ENCODE data around the gene PTPA. TPM values are rescaled to one million over a fixed set of nuclear protein-coding genes. Genes with fewer than 3 reads are reported as not detected.

The PTPA gene
- total RNA-seq, 1 experiment from 2014 or later = 91.8 TPM

DNA sequence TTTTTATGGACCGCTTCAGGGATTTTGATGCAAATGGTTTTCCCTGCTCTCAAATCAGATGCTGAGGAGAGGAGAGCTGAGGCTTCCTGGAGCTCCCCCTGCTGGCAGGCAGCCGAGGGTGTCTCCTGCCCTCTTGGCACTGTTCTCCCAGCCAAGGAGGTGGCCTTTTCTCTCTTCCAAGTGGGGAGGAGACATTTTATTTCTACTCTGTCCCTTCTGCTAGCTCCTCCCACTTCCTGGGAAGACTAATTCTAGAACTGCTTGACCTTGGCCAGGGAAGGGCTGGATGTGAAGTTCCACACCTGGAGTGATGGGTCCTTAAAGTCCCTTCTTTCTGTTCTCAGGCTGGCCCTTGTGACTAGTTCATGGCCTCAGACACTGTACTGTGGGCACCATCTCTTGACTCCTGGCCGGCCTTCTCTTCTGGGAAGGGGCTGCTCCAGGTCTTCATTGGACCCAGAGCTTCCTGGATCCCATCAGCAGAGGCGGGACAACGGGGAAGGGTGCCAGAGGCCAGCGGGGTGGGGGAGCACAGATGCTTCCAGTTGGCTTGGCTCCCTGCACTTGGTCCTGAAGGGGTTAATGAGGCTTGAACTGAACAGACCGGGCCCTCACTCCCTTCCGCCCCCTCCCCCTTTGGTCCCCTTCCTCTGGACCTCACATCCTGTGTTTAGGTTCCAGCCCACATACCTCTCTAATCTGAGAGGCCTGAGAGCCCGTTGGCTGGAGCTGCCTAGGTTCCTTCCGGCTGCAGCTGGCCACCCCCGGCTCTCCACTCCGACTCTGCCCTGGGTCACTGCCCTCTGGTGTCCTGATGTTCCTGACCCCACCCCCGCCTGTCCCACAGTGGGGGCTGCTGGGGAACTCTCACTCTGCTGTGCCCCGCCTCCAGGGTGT, 32.1 kb downstream of the PTPA start:
- TF ChIP-seq, protein P1, sequence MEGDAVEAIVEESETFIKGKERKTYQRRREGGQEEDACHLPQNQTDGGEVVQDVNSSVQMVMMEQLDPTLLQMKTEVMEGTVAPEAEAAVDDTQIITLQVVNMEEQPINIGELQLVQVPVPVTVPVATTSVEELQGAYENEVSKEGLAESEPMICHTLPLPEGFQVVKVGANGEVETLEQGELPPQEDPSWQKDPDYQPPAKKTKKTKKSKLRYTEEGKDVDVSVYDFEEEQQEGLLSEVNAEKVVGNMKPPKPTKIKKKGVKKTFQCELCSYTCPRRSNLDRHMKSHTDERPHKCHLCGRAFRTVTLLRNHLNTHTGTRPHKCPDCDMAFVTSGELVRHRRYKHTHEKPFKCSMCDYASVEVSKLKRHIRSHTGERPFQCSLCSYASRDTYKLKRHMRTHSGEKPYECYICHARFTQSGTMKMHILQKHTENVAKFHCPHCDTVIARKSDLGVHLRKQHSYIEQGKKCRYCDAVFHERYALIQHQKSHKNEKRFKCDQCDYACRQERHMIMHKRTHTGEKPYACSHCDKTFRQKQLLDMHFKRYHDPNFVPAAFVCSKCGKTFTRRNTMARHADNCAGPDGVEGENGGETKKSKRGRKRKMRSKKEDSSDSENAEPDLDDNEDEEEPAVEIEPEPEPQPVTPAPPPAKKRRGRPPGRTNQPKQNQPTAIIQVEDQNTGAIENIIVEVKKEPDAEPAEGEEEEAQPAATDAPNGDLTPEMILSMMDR (IDR thresholded peaks at IDR 0.05; ENCODE audit: unreplicated experiment) = peak; percentile 78
- CTCF ChIA-PET = interaction anchor here (0.6 to 9.2 kb wide), 28 partner anchors 9 to 1219 kb away, joined by 3 to 103 read pairs (median 5); partner anchors contain the start of genes IER5L and NTMT1
- intact Hi-C loops (cut with micrococcal nuclease) = loop anchor here (1.0 kb wide), 1 partner anchor 25 kb away; no protein-coding TSS in a partner anchor
- Mint-ChIP-seq H3K27me3 (ENCODE audit: insufficient read depth, unreplicated experiment) (no peaks in the 10 kb centered on the region), H3K9me3 (ENCODE audit: unreplicated experiment) (no peaks in the 10 kb centered on the region), H3K4me3 (ENCODE audit: unreplicated experiment) (peak overlapping the region; percentile 25), H3K4me1 (ENCODE audit: insufficient read depth, unreplicated experiment) (peaks cover 30% of the 10 kb centered on the region), H3K27ac (ENCODE audit: low read depth, unreplicated experiment) (peak overlapping the region; percentile 35), H3K36me3 (ENCODE audit: insufficient read depth, unreplicated experiment) (peaks cover 30% of the 10 kb centered on the region)
- POLR2A ChIA-PET = interaction anchor here (0.5 to 5.7 kb wide), 7 partner anchors 14 to 482 kb away, joined by 3 to 154 read pairs (median 5); partner anchors contain the start of genes IER5L and NTMT1
- DNase-seq (ENCODE audit: unreplicated experiment) = peak; percentile 93
- BruUV-seq (replicated peaks) = no TSS peak

DNA sequence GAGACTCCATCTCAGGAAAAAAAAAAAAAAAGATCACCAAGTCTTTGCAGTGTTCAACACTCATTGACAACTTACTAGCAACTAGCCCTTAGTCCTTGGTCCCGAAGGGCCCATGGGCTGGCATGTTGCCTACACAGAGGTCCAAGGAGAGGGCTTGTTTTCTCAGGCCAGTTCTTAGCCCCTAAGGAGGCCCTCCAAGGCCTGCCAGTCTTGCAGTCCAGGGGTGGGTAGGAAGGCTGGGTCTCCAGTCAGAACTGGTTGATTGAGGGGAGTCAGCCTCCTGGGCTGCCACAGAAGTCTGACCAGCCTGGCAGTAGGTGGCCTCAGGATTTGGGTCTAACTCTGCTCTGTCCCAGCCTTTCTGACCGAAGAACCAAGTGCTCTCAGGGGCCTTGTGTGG, 34.1 kb downstream of the PTPA start:
- Mint-ChIP-seq H3K36me3 (ENCODE audit: insufficient read depth, unreplicated experiment) (peaks cover 30% of the 10 kb centered on the region), H3K9me3 (ENCODE audit: unreplicated experiment) (no peaks in the 10 kb centered on the region), H3K27me3 (ENCODE audit: insufficient read depth, unreplicated experiment) (no peaks in the 10 kb centered on the region), H3K4me3 (ENCODE audit: unreplicated experiment) (no peak overlapping the region), H3K4me1 (ENCODE audit: insufficient read depth, unreplicated experiment) (peaks cover 19% of the 10 kb centered on the region), H3K27ac (ENCODE audit: low read depth, unreplicated experiment) (no peak overlapping the region)
- ChIA-PET POLR2A (interaction anchor here (0.6 to 0.9 kb wide), 2 partner anchors 19 to 585 kb away, joined by 3 to 5 read pairs; no protein-coding TSS in a partner anchor), CTCF (interaction anchor here (3.8 to 9.2 kb wide), 3 partner anchors 14 to 479 kb away, joined by 27 to 103 read pairs (median 48); partner anchors contain the start of gene NTMT1)
- DNase-seq (ENCODE audit: unreplicated experiment) = no peak
- TF ChIP-seq, protein P1 (IDR thresholded peaks at IDR 0.05; ENCODE audit: unreplicated experiment) = no peak
- BruUV-seq (replicated peaks) = no TSS peak
- intact Hi-C loops (cut with micrococcal nuclease) = no loop called here

DNA sequence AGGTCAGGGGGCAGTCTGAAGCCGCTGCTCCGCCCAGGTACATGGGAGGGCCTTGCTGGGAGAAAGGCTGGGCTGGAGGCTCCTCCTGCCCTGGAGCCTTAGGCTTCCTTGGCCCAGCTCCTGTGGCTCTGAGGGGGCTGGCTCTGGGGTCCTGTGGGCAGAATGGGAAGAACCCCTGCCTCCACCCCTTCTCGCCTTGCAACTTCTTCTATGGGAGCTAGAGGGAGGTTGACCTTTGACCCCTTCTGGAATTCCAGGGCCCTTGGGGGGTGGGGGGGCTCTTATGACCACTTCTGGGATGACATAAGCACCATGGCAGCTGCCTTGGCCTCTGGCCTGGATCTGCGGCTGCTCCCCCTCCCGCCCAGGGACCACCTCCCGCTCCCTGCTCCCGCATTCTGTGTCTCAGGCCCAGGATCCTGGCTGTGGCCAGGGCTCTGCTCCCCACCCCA, 34.7 kb downstream of the PTPA start:
- Mint-ChIP-seq H3K27me3 (ENCODE audit: insufficient read depth, unreplicated experiment) (no peaks in the 10 kb centered on the region), H3K4me3 (ENCODE audit: unreplicated experiment) (no peak overlapping the region), H3K27ac (ENCODE audit: low read depth, unreplicated experiment) (no peak overlapping the region), H3K9me3 (ENCODE audit: unreplicated experiment) (no peaks in the 10 kb centered on the region), H3K4me1 (ENCODE audit: insufficient read depth, unreplicated experiment) (peaks cover 16% of the 10 kb centered on the region), H3K36me3 (ENCODE audit: insufficient read depth, unreplicated experiment) (peaks cover 35% of the 10 kb centered on the region)
- POLR2A ChIA-PET = interaction anchor here (0.9 kb wide), 1 partner anchor 20 kb away, joined by 3 read pairs; no protein-coding TSS in a partner anchor
- TF ChIP-seq, protein P1 (IDR thresholded peaks at IDR 0.05; ENCODE audit: unreplicated experiment) = no peak
- CTCF ChIA-PET = interaction anchor here (0.6 to 9.2 kb wide), 3 partner anchors 9 to 117 kb away, joined by 3 to 103 read pairs (median 3); no protein-coding TSS in a partner anchor
- intact Hi-C loops (cut with micrococcal nuclease) = no loop called here
- no peak for DNase-seq (ENCODE audit: unreplicated experiment)
- no TSS peak for BruUV-seq (replicated peaks)

DNA sequence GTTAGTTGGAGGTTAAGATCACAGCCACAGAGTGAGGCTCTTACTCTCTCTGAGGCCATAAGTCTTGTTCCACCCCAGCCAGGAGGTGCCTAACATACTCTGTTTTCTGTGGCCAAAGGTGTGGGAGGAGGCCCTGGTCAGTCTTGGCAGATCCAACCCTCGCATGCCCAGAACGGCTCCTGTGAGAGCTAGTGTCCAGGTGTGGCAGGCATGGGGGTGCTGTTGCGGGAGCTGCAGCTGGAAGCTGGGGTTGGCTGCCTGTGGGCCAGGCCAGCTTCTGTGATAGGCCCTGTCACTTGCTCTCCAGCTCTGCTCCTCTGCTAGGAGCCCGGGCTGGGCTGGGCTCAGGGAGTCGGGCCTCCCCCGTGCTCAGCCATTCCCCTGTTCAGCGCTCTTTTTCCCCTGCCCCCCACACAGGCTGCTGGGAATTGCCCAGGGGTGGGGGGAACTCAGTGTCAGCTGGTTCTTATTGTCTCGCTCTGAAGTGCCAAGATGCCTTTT, 35.3 kb downstream of the PTPA start:
- Mint-ChIP-seq H3K27ac (ENCODE audit: low read depth, unreplicated experiment) (no peak overlapping the region), H3K27me3 (ENCODE audit: insufficient read depth, unreplicated experiment) (no peaks in the 10 kb centered on the region), H3K9me3 (ENCODE audit: unreplicated experiment) (no peaks in the 10 kb centered on the region), H3K36me3 (ENCODE audit: insufficient read depth, unreplicated experiment) (peaks cover 37% of the 10 kb centered on the region), H3K4me3 (ENCODE audit: unreplicated experiment) (no peak overlapping the region), H3K4me1 (ENCODE audit: insufficient read depth, unreplicated experiment) (peaks cover 10% of the 10 kb centered on the region)
- DNase-seq (ENCODE audit: unreplicated experiment) = no peak
- ChIA-PET POLR2A (interaction anchor here (0.9 kb wide), 1 partner anchor 21 kb away, joined by 3 read pairs; no protein-coding TSS in a partner anchor), CTCF (interaction anchor here (0.6 to 9.2 kb wide), 4 partner anchors 10 to 117 kb away, joined by 3 to 103 read pairs (median 3); no protein-coding TSS in a partner anchor)
- intact Hi-C loops (cut with micrococcal nuclease) = no loop called here
- no TSS peak for BruUV-seq (replicated peaks)
- TF ChIP-seq, protein P1 (IDR thresholded peaks at IDR 0.05; ENCODE audit: unreplicated experiment) = no peak
